ENCODE data around the gene CHEK2.

GRCh38 chr22:28779833-28780232 lies 38.2 kb upstream of the CHEK2 start:
- no peak for TF ChIP-seq CTCF (conservative IDR thresholded peaks at IDR 0.05; ENCODE audit: low read depth in 2 of 2)
- no peak for TF ChIP-seq EZH2phosphoT487 (IDR thresholded peaks at IDR 0.05; ENCODE audit: unreplicated experiment)
- TF ChIP-seq, protein P1, sequence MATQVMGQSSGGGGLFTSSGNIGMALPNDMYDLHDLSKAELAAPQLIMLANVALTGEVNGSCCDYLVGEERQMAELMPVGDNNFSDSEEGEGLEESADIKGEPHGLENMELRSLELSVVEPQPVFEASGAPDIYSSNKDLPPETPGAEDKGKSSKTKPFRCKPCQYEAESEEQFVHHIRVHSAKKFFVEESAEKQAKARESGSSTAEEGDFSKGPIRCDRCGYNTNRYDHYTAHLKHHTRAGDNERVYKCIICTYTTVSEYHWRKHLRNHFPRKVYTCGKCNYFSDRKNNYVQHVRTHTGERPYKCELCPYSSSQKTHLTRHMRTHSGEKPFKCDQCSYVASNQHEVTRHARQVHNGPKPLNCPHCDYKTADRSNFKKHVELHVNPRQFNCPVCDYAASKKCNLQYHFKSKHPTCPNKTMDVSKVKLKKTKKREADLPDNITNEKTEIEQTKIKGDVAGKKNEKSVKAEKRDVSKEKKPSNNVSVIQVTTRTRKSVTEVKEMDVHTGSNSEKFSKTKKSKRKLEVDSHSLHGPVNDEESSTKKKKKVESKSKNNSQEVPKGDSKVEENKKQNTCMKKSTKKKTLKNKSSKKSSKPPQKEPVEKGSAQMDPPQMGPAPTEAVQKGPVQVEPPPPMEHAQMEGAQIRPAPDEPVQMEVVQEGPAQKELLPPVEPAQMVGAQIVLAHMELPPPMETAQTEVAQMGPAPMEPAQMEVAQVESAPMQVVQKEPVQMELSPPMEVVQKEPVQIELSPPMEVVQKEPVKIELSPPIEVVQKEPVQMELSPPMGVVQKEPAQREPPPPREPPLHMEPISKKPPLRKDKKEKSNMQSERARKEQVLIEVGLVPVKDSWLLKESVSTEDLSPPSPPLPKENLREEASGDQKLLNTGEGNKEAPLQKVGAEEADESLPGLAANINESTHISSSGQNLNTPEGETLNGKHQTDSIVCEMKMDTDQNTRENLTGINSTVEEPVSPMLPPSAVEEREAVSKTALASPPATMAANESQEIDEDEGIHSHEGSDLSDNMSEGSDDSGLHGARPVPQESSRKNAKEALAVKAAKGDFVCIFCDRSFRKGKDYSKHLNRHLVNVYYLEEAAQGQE (IDR thresholded peaks at IDR 0.05; ENCODE audit: unreplicated experiment), result no peak
- TF ChIP-seq POLR2AphosphoS5 (IDR thresholded peaks at IDR 0.05; ENCODE audit: low read depth), result no peak
- TF ChIP-seq EZH2 (IDR thresholded peaks at IDR 0.05; ENCODE audit: low read depth, unreplicated experiment), result no peak
- TF ChIP-seq, protein P2, sequence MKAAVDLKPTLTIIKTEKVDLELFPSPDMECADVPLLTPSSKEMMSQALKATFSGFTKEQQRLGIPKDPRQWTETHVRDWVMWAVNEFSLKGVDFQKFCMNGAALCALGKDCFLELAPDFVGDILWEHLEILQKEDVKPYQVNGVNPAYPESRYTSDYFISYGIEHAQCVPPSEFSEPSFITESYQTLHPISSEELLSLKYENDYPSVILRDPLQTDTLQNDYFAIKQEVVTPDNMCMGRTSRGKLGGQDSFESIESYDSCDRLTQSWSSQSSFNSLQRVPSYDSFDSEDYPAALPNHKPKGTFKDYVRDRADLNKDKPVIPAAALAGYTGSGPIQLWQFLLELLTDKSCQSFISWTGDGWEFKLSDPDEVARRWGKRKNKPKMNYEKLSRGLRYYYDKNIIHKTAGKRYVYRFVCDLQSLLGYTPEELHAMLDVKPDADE (IDR thresholded peaks at IDR 0.05), result no peak
- no peak for TF ChIP-seq CREB1 (CRISPR knock-in tag; IDR thresholded peaks at IDR 0.05; ENCODE audit: low read depth)
